Left lobe of liver (tissue), 2 donors: ENCODE data around the gene BRWD1. TPM values are rescaled to one million over a fixed set of nuclear protein-coding genes. Genes with fewer than 3 reads are reported as not detected.
"Not testable (repeated sequence)": the region's sequence is repeated elsewhere in the genome, so short reads cannot be mapped to it uniquely, and the experiment has no call there.

Experiments
- ATAC-seq: fragments of 200-7000 bp; cut with Tn5 transposase; one replicate; pipeline ENCODE4 v1.9.1; 2020; ENCODE audit warnings: mild to moderate bottlenecking, moderate library complexity
- DNase-seq: peaks from one replicate; pipeline ENCODE4 v3.0.0-alpha.2; 2020; ENCODE audit warnings: low spot score
- total RNA-seq: library from RNA; stranded (reverse); gene quantifications from one replicate; pipeline ENCODE4 v1.2.1, GENCODE V29; 2021
- donor health status: DM: no; HTN: no; CAD: no; lungs with moderate emphysema.
- donor health status: DM: no; HTN: yes; CAD: no.

BRWD1 gene
- total RNA-seq, 1 donor from 2014 or later: 21.9 TPM

- ATAC-seq (peak; percentile 34), DNase-seq (no peak)
Observed at GRCh38 chr21:39296891-39297290, 16.5 kb downstream of the BRWD1 start.

GRCh38 chr21:39288987-39289386 lies 24.4 kb downstream of the BRWD1 start:
- no peak for DNase-seq
- no peak for ATAC-seq

- DNase-seq (no peak), ATAC-seq (no peak)
Observed at GRCh38 chr21:39282911-39283310, 30.5 kb downstream of the BRWD1 start.

- no peak for ATAC-seq
Observed at GRCh38 chr21:39281853-39282252, 31.6 kb downstream of the BRWD1 start.

GRCh38 chr21:39281207-39281606 lies 32.2 kb downstream of the BRWD1 start:
- ATAC-seq (no peak), DNase-seq (no peak)

More at GRCh38 chr21:39281853-39282252, 31.6 kb downstream of the BRWD1 start:
- no peak for DNase-seq

- DNase-seq (no peak), ATAC-seq (peak; percentile 68)
Observed at GRCh38 chr21:39269620-39270019, 43.8 kb downstream of the BRWD1 start.

- no peak for DNase-seq
- no peak for ATAC-seq
Observed at GRCh38 chr21:39265603-39266002, 47.8 kb downstream of the BRWD1 start.

- ATAC-seq: no peak
Observed at GRCh38 chr21:39263372-39263771, 50.1 kb downstream of the BRWD1 start.

GRCh38 chr21:39258207-39258606 lies 55.2 kb downstream of the BRWD1 start:
- ATAC-seq (no peak), DNase-seq (no peak)

More at GRCh38 chr21:39263372-39263771, 50.1 kb downstream of the BRWD1 start:
- DNase-seq: no peak

- ATAC-seq (no peak), DNase-seq (no peak)
Observed at GRCh38 chr21:39251326-39251725, 62.1 kb downstream of the BRWD1 start.

GRCh38 chr21:39238275-39238674 lies 75.2 kb downstream of the BRWD1 start:
- no peak for ATAC-seq
- no peak for DNase-seq

- DNase-seq: no peak
- ATAC-seq: no peak
Observed at GRCh38 chr21:39232861-39233291, 80.6 kb downstream of the BRWD1 start.

GRCh38 chr21:39224930-39225329 lies 88.5 kb downstream of the BRWD1 start:
- DNase-seq (no peak), ATAC-seq (no peak)

- ATAC-seq: no peak
- DNase-seq: no peak
Observed at GRCh38 chr21:39221997-39222486, 91.4 kb downstream of the BRWD1 start.

- no peak for DNase-seq
- ATAC-seq: no peak
Observed at GRCh38 chr21:39221282-39221996, 92.0 kb downstream of the BRWD1 start.

- DNase-seq, ATAC-seq: not testable (repeated sequence)
Observed at GRCh38 chr21:39220875-39221274, 92.6 kb downstream of the BRWD1 start.

GRCh38 chr21:39220150-39220549 lies 93.3 kb downstream of the BRWD1 start:
- DNase-seq (no peak), ATAC-seq (no peak)

- DNase-seq: no peak
- peak; percentile 44 for ATAC-seq
Observed at GRCh38 chr21:39218082-39218409, 95.4 kb downstream of the BRWD1 start.

- ATAC-seq: peak; percentile 28
- DNase-seq: no peak
Observed at GRCh38 chr21:39217356-39218081, 95.9 kb downstream of the BRWD1 start.

- ATAC-seq: no peak
- no peak for DNase-seq
Observed at GRCh38 chr21:39216290-39216689, 97.1 kb downstream of the BRWD1 start.

GRCh38 chr21:39215078-39215477 lies 98.4 kb downstream of the BRWD1 start:
- ATAC-seq (no peak), DNase-seq (no peak)

- ATAC-seq: no peak
- no peak for DNase-seq
Observed at GRCh38 chr21:39209334-39209688, 104.1 kb downstream of the BRWD1 start.
